GM18526 (cell line): ENCODE measurements around the gene MRPL50.

ENCODE experiments used
- POLR2A ChIP-seq: IDR thresholded peaks from 3 replicates; pipeline ENCODE4 v1.6.1; 2011; ENCODE audit not compliant: insufficient read length; ENCODE audit errors: extremely low read depth

The MRPL50 gene

DNA sequence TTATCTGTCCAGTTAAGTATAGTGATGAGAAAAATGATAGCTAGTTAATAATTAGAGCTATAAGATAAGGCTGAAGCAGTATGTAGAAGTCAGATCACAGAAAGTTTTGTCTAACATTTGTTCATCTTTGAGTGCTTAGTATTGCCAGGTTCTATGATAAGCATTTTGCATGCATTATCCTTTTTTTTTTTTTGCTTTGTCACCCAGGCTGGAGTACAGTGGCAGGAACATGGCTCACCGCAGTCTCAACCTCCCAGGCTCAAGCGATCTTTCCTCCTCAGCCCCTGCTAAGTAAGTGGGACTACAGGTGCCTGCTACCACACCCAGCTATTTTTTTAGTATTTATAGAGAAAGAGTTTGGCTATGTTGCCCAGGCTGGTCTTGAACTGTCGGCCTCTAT, 31.1 kb downstream of the MRPL50 start:
- no peak for TF ChIP-seq POLR2A

GRCh38 chr9:101366038-101366756, 32.2 kb downstream of the MRPL50 start:
- TF ChIP-seq POLR2A = no peak

DNA sequence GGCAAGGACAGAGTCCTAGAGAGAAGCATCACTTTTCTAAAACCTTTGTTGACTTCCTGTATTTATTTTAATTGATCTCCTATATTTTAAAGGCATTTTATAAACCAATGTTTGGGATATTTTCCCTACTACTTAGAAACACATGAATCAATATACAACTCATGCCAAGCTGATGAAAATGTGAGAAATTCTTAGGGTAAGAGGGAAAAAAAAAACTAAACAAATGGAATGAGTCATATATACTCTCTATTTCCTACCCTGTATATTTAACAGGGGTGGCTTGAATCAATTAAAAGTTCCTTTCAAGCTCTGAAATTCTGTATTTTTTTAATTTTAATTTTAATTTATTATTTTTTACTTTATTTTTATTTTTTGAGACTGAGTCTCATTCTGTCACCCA, 33.2 kb downstream of the MRPL50 start:
- no peak for TF ChIP-seq POLR2A

GRCh38 chr9:101362450-101362849, 36.0 kb downstream of the MRPL50 start:
- no peak for TF ChIP-seq POLR2A

- no peak for TF ChIP-seq POLR2A
Observed at GRCh38 chr9:101360647-101361046, 37.8 kb downstream of the MRPL50 start.

DNA sequence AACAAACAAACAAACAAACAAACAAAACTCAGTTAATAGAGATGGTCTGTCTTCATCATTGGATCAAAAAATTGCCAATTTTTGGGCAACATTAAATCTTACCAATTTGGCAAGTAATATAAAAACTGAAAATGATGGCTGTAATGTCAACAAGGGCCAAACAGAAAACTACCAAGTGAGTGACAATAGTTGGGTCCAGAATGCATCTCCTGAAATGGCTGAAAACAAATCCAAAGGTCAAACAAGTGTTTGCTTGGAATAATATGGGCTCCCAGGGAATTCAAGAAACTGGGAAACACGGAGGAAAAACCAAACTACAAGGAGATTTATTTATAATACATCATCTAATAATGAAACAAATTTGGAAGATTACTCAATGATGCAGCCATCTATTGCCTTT, 38.7 kb downstream of the MRPL50 start:
- TF ChIP-seq POLR2A = no peak

GRCh38 chr9:101356619-101357018, 41.8 kb downstream of the MRPL50 start:
- TF ChIP-seq POLR2A = no peak

- TF ChIP-seq POLR2A = no peak
Observed at GRCh38 chr9:101354765-101355708, 43.4 kb downstream of the MRPL50 start.

DNA sequence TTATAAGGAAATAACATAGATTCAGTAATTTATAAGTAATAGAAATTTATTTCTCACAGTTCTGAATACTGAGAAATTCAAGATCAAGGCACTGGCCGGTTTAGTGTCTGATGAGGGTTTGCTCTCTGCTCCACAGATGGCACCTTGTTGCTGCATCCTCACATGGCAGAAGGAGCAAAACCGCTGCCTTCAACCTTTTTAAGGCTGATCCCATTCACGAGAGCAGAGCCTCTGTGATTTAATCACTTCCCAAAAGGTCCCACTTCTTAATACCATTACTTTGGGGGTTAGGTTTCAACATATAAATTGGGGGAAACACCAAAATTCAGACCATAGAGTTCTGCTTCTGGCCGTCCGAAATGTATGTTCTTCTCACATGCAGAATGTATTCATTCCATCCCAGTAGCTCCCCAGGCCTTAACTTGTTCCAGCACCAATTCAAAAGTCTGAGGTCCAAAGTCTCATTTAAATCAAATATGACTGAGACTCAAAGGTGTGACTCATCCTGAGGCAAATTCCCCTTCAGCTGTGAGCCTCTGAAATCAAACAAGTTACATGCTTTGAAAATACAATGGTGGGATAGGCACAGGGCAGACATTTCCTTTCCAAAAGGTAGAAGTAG, 44.2 kb downstream of the MRPL50 start:
- no peak for TF ChIP-seq POLR2A

DNA sequence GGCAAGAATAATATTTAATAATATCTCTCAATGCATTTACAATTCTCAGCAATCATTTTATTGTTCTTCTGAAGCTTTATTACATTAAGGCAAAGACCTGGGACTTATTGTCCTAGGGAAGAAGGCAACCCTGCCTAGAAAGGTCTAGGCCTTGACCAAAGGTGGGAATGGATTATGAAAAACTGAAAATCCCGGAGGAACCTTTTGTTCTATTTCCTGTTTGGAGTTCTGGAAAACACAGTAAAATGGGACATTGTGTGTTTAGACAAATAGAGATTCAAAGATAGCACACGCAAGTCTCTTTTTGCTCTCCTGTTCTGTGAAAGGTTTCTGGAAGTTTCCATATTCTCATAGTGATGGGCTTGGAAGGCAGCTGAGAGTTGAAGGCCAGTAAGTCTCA, 44.7 kb downstream of the MRPL50 start:
- TF ChIP-seq POLR2A = no peak

DNA sequence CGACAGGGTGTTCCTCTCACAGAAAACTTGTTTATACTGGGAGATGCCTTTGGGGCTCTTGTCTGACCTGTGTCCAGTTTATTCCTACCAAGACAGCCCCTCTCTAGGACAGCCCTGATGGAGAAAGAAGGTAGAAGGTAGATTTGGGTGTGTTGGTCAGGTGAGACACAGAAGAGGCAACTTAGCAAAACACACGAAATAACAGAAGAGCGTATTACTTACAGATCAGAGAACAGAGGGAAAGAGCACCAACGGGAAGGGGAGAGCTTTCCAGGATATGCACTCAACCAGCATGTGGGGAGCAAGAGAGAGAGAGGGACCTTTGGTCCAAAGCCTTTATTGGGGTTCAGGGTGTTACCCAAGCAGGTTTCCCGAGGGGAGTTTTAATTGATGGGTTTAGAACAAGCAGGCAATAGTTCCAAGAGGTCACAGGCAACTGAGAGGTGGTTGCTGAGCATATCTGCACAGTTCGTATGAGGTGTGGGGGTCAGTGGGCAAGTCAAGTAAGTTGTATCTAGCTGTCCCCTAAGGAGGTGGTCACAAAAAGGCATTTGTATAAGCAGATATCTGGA, 45.4 kb downstream of the MRPL50 start:
- no peak for TF ChIP-seq POLR2A

GRCh38 chr9:101350285-101350684, 48.1 kb downstream of the MRPL50 start:
- TF ChIP-seq POLR2A = no peak

GRCh38 chr9:101342595-101342994, 55.8 kb downstream of the MRPL50 start:
- TF ChIP-seq POLR2A = no peak

DNA sequence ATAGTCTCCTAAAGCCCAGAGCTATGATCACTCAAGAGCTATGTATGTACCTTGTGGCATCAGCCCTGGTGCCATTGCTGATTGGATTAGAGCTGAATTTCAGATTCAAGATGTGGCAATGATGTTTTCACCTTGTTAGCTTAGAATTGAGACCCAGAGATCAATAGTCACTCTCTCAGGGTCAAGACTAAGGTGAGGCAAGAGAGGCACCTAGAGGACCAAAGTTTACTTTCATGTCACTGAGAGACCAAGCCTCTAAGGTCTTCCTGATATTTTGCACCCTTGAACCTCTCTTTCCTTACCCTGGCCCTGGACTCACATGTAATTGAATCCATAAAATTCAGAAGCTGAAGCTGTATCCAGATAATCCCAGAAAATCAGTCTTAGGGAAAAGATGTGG, 56.5 kb downstream of the MRPL50 start:
- TF ChIP-seq POLR2A = no peak
